ENCODE results near the gene SCARB1.
"Not testable (repeated sequence)": the region's sequence is repeated elsewhere in the genome, so short reads cannot be mapped to it uniquely, and the experiment has no call there.

SCARB1 gene

DNA sequence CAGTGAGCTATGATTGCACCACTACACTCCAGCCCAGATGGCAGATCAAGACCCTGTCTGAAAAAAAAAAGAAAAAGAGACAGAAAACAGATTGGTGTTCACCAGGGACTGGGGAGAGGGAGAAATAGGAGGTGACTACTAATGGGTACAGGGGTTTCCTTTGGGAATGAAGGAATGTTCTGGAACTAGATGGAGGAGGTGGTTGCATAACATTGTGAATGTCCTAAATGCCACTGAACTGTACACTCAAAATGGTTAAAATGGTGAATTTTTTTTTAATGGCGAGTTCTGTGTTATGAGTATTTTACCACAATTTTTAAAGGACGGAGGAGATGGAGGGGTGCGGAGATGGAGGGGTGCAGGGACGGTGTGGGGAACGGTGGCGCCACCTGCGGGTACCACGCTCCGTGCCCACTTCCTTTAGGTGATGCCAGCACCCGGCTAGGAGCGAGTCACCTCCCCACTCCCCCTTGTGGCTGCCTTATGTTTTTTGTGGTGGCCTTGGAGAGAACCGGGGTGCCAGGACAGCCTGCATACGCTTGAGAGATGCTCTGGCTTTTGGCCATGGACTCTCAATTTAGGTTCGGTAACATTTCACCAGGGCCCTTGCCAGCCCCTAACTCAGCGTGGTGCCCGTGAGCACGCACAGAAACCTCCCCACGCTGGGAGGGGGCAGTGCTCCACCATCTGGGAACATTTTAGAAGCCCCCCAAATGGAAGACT, 34.7 kb upstream of the SCARB1 start:
- H3K4me3 Mint-ChIP-seq: peak overlapping the region; percentile 38 to 58
- peaks cover 10 to 13% of the 10 kb centered on the region in 2 donors for H3K4me1 Mint-ChIP-seq (ENCODE audit: low read depth in 2 of 2)
- no peaks in the 10 kb centered on the region for H3K27me3 Mint-ChIP-seq
- no peaks in the 10 kb centered on the region for H3K9me3 Mint-ChIP-seq
- DNase-seq: peak; percentile 62 to 64 (median 63)
- H3K36me3 Mint-ChIP-seq (ENCODE audit: insufficient read depth): peaks cover 23% of the 10 kb centered on the region
- peak overlapping the region in 1 of 2 donors; percentile 46 for H3K27ac Mint-ChIP-seq
- ATAC-seq (replicated peaks): peak; percentile 98

DNA sequence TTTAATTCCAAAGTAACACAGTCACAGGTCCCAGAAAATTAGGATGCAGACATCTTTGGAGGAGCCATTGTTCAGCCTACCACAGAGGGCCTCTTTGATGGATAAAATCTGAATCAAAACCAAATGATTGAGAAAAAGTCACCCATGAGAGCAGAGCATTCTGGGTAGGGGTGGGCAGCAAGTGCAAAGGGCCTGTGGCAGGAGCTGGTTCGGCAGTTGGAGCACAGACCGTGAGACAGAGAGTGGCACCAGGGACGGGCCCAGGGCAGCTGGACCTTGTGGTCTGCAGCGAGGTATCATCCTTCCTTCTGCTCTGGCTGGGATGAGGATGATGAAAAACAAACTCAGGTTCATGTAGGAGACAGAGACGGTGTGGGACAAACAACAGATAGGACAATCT, 32.8 kb upstream of the SCARB1 start:
- Mint-ChIP-seq H3K27me3 (no peaks in the 10 kb centered on the region), H3K36me3 (ENCODE audit: insufficient read depth) (peaks cover 23% of the 10 kb centered on the region), H3K27ac (peak overlapping the region in 1 of 2 donors; percentile 18), H3K4me3 (no peak overlapping the region), H3K4me1 (ENCODE audit: low read depth in 2 of 2) (peaks cover 10 to 13% of the 10 kb centered on the region in 2 donors), H3K9me3 (no peaks in the 10 kb centered on the region)
- DNase-seq (no peak), ATAC-seq (replicated peaks) (no peak)

DNA sequence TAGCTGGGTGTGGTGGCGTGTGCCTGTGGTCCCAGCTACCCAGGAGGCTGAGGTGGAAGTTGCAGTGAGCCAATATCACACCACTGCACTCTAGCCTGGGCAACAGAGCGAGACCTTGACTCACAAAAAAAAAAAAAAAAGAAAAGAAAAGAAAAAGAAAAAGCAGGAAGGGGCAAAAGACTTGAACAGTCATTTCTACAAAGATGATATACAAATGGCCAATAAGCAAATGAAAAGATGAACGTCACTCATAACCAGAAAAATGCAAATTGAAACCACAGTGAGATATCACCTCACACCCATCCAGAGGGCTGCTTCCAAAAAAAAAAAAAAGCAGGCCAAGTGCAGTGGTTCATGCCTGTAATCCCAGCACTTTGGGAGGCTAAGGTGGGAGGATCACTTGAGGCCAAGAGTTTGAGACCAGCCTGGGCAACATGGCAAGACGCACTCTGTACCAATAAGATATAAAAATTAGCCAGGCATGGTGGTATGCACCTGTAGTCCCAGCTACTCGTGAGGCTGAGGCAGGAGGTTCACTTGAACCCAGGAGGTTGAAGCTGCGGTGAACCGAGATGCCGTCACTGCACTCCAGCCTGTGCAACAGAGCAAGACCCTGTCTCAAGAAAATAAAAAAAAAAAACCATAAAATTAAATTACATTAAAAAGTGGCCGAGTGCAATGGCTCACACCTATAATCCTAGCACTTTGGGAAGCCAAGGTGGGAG, 30.3 kb upstream of the SCARB1 start:
- H3K4me1 Mint-ChIP-seq (ENCODE audit: low read depth in 2 of 2): peaks cover 8 to 11% of the 10 kb centered on the region in 2 donors

DNA sequence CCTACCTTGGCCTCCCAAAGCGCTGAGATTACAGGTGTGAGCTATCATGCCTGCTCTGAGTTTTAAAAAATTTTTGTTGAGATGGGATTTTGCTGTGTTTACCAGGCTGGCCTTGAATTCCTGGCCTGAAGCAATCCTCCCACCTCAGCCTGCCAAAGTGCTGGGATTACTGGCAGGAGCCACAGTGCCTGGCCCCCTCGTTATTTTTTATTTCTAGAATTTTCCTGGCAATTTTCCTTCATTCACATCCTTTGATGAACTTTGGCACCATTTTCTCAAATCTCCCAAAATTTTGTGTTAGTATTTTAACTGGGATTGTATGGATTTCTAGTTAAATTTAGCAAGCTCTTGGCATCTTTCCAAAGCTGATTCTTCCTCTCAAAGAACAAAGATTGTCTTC, 24.6 kb upstream of the SCARB1 start:
- Mint-ChIP-seq H3K27ac (no peak overlapping the region), H3K27me3 (no peaks in the 10 kb centered on the region), H3K4me1 (ENCODE audit: low read depth in 2 of 2) (no peaks in the 10 kb centered on the region), H3K4me3 (no peak overlapping the region), H3K36me3 (ENCODE audit: insufficient read depth) (peaks cover 24% of the 10 kb centered on the region), H3K9me3 (no peaks in the 10 kb centered on the region)
- no peak for DNase-seq
- ATAC-seq (replicated peaks): no peak

More for the DNA sequence above, 30.3 kb upstream of the SCARB1 start:
- Mint-ChIP-seq H3K4me3 (no peak overlapping the region), H3K36me3 (ENCODE audit: insufficient read depth) (peaks cover 19% of the 10 kb centered on the region), H3K27me3 (no peaks in the 10 kb centered on the region), H3K27ac (peak overlapping the region in 1 of 2 donors; percentile 55), H3K9me3 (no peaks in the 10 kb centered on the region)
- DNase-seq: no peak
- no peak for ATAC-seq (replicated peaks)

DNA sequence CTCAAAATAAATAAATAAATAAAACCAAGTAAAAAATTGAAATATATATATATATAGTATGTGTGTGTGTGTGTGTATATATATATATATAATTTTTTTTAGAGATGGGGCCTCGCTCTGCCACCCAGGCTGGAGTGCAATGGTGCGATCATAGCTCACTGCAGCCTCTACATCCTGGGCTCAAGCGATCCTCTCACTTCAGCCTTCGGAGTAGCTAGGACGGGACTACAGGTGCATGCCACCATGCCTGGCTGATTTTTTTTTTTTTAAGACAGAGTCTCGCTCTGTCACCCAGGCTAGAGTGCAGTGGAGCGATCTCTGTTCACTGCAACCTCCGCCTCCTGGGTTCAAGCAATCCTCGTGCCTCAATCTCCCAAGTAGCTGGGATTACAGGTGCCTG, 24.1 kb upstream of the SCARB1 start:
- ATAC-seq (replicated peaks); DNase-seq; H3K9me3 Mint-ChIP-seq; H3K4me1 Mint-ChIP-seq (ENCODE audit: low read depth in 2 of 2); H3K27ac Mint-ChIP-seq; H3K4me3 Mint-ChIP-seq; H3K27me3 Mint-ChIP-seq: not testable (repeated sequence)
- peaks cover 24% of the 10 kb centered on the region for H3K36me3 Mint-ChIP-seq (ENCODE audit: insufficient read depth)

DNA sequence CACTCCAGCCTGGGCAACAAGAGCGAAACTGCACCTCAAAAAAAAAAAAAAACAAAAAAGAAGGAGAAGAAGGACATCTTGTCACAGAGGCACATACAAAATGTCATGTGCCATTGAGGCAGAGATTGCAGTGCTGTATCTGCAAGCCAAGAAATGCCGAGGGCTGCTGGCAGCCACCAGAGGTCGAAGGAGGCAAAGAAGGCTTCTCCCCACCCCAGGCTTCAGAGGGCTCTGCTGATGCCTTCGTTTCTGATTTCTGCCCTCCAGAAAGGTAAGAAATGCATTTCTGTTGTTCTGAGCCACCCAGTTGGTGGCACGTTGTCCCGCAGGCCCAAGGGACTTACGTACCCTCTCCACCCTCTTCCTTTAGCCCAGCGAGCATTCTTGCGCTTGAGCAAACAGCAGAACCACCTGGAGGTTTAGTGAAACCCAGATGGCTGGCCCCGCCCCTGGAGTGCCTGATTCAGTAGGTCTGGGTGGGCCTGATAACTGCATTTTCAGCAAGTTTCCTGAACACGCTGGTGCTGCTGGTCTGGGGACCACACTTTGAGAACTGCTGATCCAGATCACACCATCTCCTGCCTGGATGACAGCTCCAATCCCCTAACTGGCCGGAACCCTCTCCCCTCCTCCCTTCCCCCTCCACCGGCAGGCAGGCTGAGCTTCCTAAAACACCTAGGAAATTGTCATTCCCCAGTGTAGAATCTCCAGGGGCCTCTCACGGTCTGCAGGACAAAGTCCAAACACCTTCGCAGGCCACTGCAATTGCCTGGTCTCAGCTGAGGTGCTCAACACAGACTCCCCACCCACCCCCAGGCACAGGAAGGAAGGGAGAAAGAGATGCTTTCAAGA, 21.1 kb upstream of the SCARB1 start:
- H3K27me3 Mint-ChIP-seq: no peaks in the 10 kb centered on the region
- peaks cover 0 to 1% of the 10 kb centered on the region in 2 donors for H3K4me1 Mint-ChIP-seq (ENCODE audit: low read depth in 2 of 2)
- peak overlapping the region in 1 of 2 donors; percentile 61 for H3K27ac Mint-ChIP-seq
- no peak overlapping the region for H3K4me3 Mint-ChIP-seq
- H3K9me3 Mint-ChIP-seq: no peaks in the 10 kb centered on the region
- peak; percentile 41 for ATAC-seq (replicated peaks)
- no peak for DNase-seq
- peaks cover 20% of the 10 kb centered on the region for H3K36me3 Mint-ChIP-seq (ENCODE audit: insufficient read depth)

DNA sequence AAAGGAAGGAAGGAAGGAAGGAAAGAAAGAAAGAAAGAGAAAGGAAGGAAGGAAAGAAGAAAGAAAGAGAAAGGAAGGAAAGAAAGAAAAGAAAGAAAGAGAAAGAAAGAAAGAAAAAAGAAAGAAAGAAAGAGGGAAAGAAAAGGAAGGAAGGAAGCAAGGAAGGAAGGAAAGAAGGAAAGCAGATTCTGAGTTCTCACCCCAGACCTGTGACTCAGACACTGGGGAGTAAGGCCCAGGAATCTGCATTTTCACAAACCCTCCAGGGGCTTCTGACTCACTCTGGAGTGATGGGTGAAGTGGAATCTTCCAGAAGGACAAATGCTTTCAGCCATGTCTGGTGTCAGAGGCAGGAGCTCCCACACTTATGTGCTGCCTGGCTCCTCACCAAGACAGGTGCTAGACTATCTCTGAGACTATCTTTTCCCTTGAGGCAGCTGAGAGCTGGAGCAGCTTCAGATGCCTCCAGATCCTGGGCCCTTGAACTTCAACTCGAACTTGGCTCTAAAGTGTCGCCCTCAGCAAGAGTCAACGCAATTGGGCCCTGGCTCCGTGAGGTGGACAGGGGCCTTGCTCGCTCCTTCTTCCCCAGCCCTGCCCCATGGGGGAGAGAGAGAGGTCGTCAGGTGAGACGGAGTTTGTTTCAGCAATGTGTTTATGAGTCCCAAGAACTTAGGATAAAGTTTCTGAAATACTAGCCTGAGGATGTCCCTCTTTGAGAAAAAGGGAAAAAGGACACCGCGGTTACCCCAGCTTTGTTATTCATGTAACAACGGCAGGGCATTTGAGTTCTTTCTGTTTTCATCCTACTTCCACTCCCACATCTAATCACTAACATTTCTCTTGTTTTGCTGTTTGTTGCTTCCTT, 19.8 kb upstream of the SCARB1 start:
- no peak overlapping the region for H3K27ac Mint-ChIP-seq
- peaks cover 0 to 3% of the 10 kb centered on the region in 2 donors for H3K27me3 Mint-ChIP-seq
- H3K36me3 Mint-ChIP-seq (ENCODE audit: insufficient read depth): peaks cover 22% of the 10 kb centered on the region
- H3K4me1 Mint-ChIP-seq (ENCODE audit: low read depth in 2 of 2): peaks cover 0 to 1% of the 10 kb centered on the region in 2 donors
- H3K4me3 Mint-ChIP-seq: no peak overlapping the region
- no peaks in the 10 kb centered on the region for H3K9me3 Mint-ChIP-seq
- ATAC-seq (replicated peaks): no peak
- DNase-seq: no peak

DNA sequence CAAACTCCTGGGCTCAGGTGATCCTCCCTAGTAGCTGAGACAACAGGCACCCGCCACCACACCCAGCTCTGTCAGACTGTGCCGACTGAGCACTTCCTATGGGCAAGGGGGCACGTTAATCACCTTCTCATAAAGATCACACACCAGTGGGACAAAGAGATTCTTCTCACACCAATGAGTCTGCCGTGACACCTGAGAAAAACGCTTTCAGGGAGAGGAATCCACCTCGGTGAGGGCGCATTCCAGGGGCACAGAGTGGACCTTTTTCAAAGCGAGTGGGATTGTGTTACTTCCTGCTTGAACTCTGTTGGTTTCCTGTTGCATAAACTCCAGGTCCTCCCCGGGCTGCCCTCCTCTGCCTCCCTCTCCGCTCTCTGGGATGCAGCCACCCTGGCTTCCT, 17.5 kb upstream of the SCARB1 start:
- no peak for DNase-seq
- peaks cover 14% of the 10 kb centered on the region for H3K36me3 Mint-ChIP-seq (ENCODE audit: insufficient read depth)
- no peak for ATAC-seq (replicated peaks)
- no peak overlapping the region for H3K27ac Mint-ChIP-seq
- peaks cover 0 to 1% of the 10 kb centered on the region in 2 donors for H3K4me1 Mint-ChIP-seq (ENCODE audit: low read depth in 2 of 2)
- H3K27me3 Mint-ChIP-seq: peaks cover 1 to 5% of the 10 kb centered on the region in 2 donors
- H3K9me3 Mint-ChIP-seq: no peaks in the 10 kb centered on the region
- H3K4me3 Mint-ChIP-seq: peak overlapping the region in 1 of 2 donors; percentile 40

DNA sequence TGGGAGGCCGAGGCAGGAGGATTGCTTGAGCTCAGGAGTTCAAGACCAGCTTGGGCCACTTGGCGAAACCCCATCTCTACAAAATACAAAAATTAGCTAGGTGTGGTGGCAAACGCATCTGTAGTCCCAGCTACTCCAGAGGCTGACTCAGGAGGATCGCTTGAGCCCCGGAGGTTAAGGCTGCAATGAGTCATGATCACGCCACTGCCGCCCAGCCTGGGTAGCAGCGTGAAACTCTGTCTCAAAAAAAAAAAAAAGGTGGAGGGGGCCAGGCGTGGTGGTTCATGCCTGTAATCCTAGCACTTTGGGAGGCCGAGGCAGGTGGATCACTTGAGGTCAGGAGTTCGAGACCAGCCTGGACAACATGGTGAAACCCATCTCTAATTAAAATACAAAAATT, 16.7 kb upstream of the SCARB1 start:
- H3K27me3 Mint-ChIP-seq; DNase-seq; ATAC-seq (replicated peaks); H3K4me3 Mint-ChIP-seq; H3K27ac Mint-ChIP-seq; H3K4me1 Mint-ChIP-seq (ENCODE audit: low read depth in 2 of 2); H3K36me3 Mint-ChIP-seq (ENCODE audit: insufficient read depth); H3K9me3 Mint-ChIP-seq: not testable (repeated sequence)

DNA sequence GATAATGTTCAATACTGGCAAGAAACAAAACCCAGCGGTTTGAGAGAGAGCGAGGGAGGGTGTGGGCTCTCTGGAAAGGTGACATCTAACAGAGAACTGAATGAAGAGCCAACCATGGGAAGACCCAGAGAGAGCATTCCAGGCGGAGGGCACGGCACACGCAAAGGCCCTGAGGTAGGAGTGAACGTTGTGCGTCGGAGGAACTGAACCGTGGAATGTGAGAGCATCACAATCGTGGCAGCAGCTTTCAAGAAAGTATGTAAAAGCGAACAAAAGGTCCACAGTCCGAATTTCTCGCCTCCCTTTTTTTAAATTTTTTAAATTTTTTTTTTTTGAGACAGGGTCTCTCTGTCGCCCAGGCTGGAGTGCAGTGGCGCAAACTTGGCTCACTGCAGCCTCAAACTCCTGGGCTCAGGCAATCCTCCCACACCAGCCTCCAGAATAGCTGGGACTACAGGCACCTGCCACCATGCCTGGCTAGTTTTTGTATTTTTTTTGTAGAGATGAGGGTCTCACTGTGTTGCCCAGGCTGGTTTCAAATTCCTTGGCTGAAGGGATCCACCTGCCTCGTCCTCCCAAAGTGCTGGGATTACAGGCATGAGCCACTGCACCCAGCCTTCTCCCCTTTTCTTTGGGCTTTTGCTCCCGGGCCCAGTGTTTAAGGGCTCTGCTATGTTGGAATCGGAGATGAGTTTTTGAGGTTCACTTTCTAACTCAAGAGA, 15.3 kb upstream of the SCARB1 start:
- Mint-ChIP-seq H3K9me3 (no peaks in the 10 kb centered on the region), H3K4me3 (no peak overlapping the region), H3K27me3 (peaks cover 5 to 15% of the 10 kb centered on the region in 2 donors), H3K36me3 (ENCODE audit: insufficient read depth) (peaks cover 3% of the 10 kb centered on the region), H3K27ac (no peak overlapping the region), H3K4me1 (ENCODE audit: low read depth in 2 of 2) (peaks cover 0 to 1% of the 10 kb centered on the region in 2 donors)
- DNase-seq (no peak), ATAC-seq (replicated peaks) (no peak)

DNA sequence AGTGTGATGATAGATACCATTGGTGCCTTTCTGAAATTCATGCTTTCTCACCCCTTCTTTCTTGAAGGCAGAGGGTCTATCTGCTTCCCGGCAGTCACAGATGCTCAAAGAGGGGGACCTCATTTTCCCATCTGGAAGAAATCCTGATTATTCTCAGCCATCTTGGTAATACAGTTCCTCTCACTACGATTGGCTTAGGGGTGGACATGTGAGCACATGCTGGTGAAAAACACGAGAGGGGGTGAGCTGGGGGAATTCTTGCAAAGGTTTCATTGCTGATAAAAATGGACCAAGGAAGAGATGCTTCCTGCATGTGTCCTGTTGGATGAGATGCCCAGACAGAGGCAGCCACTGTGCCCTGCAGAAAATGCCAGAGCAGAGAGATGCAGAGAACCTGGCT, 13.8 kb upstream of the SCARB1 start:
- no peak for DNase-seq
- H3K27me3 Mint-ChIP-seq: peaks cover 5 to 17% of the 10 kb centered on the region in 2 donors

DNA sequence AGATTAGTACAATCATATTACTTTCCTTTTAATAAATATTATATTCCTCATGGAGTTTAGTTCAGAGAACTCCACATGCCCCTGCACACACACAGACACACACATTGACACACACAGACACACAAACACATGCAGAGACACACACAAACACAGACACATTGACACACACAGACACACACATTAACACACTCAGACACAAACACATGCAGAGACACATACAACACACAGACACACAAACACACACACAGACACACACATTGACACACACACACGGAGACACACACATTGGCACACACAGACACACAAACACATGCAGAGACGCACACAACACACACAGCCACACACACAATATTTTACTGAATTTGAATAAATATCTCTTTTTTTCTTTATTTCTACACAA, 12.5 kb upstream of the SCARB1 start:
- ATAC-seq (replicated peaks): no peak
- H3K4me1 Mint-ChIP-seq (ENCODE audit: low read depth in 2 of 2): no peaks in the 10 kb centered on the region
- no peak overlapping the region for H3K4me3 Mint-ChIP-seq

More for the DNA sequence above, 13.8 kb upstream of the SCARB1 start:
- ATAC-seq (replicated peaks): no peak
- Mint-ChIP-seq H3K4me3 (no peak overlapping the region), H3K36me3 (ENCODE audit: insufficient read depth) (peaks cover 3% of the 10 kb centered on the region), H3K9me3 (no peaks in the 10 kb centered on the region), H3K27ac (no peak overlapping the region), H3K4me1 (ENCODE audit: low read depth in 2 of 2) (peaks cover 0 to 1% of the 10 kb centered on the region in 2 donors)

More for the DNA sequence above, 12.5 kb upstream of the SCARB1 start:
- no peak for DNase-seq
- H3K9me3 Mint-ChIP-seq: no peaks in the 10 kb centered on the region
- no peak overlapping the region for H3K27ac Mint-ChIP-seq
- H3K27me3 Mint-ChIP-seq: peaks cover 5 to 25% of the 10 kb centered on the region in 2 donors
- peaks cover 3% of the 10 kb centered on the region for H3K36me3 Mint-ChIP-seq (ENCODE audit: insufficient read depth)

All from effector memory CD8-positive, alpha-beta T cell (primary cell).